Jurkat, Clone E6-1 (cell line): ENCODE measurements around the gene UBE2I.

Experiments used
- DNase-seq: peaks from one replicate; pipeline ENCODE4 v3.0.0-alpha.2; 2011; ENCODE audit warnings: low read depth, low spot score
- H3K4me3 ChIP-seq: 2 replicates; pipeline ENCODE4 v1.5.1; 2011; ENCODE audit warnings: mild to moderate bottlenecking, low read length, control low read depth, moderate library complexity

UBE2I gene

GRCh38 chr16:1309888-1310831, 724 bp downstream of the UBE2I start:
- H3K4me3 ChIP-seq, result peak overlapping the region; percentile 99
- no peak for DNase-seq

- H3K4me3 ChIP-seq, result peak overlapping the region; percentile 99
- DNase-seq, result peak; percentile 26
Measured at GRCh38 chr16:1310832-1311200, 1.4 kb downstream of the UBE2I start.

- peak overlapping the region; percentile 99 for H3K4me3 ChIP-seq
Measured at GRCh38 chr16:1311212-1311737, 1.8 kb downstream of the UBE2I start.

GRCh38 chr16:1311738-1312466, 2.5 kb downstream of the UBE2I start:
- no peak for DNase-seq
- peak overlapping the region; percentile 99 for H3K4me3 ChIP-seq

More at GRCh38 chr16:1311212-1311737, 1.8 kb downstream of the UBE2I start:
- DNase-seq, result no peak

- no peak for DNase-seq
- H3K4me3 ChIP-seq, result no peak overlapping the region; the same call in 1 of the 2 replicates
Measured at GRCh38 chr16:1312467-1312816, 3.0 kb downstream of the UBE2I start.

- no peak for DNase-seq
- no peak overlapping the region for H3K4me3 ChIP-seq
Measured at GRCh38 chr16:1312903-1313302, 3.5 kb downstream of the UBE2I start.

- no peak for DNase-seq
- H3K4me3 ChIP-seq, result no peak overlapping the region
Measured at GRCh38 chr16:1313721-1314369, 4.4 kb downstream of the UBE2I start.

GRCh38 chr16:1314399-1315068, 5.1 kb downstream of the UBE2I start:
- H3K4me3 ChIP-seq, result no peak overlapping the region
- no peak for DNase-seq

GRCh38 chr16:1315081-1316032, 5.9 kb downstream of the UBE2I start:
- DNase-seq, result no peak
- no peak overlapping the region for H3K4me3 ChIP-seq

GRCh38 chr16:1316033-1316405, 6.6 kb downstream of the UBE2I start:
- no peak overlapping the region for H3K4me3 ChIP-seq
- no peak for DNase-seq

GRCh38 chr16:1317479-1318267, 8.2 kb downstream of the UBE2I start:
- H3K4me3 ChIP-seq, result no peak overlapping the region

GRCh38 chr16:1318268-1318545, 8.8 kb downstream of the UBE2I start:
- DNase-seq, result no peak
- no peak overlapping the region for H3K4me3 ChIP-seq

More at GRCh38 chr16:1317479-1318267, 8.2 kb downstream of the UBE2I start:
- no peak for DNase-seq

- H3K4me3 ChIP-seq, result no peak overlapping the region
- DNase-seq, result no peak
Measured at GRCh38 chr16:1319041-1319440, 9.6 kb downstream of the UBE2I start.

- DNase-seq, result no peak
- no peak overlapping the region for H3K4me3 ChIP-seq
Measured at GRCh38 chr16:1320097-1320496, 10.7 kb downstream of the UBE2I start.

GRCh38 chr16:1320658-1321240, 11.3 kb downstream of the UBE2I start:
- H3K4me3 ChIP-seq, result no peak overlapping the region
- DNase-seq, result no peak

- DNase-seq, result no peak
Measured at GRCh38 chr16:1322407-1322806, 13.0 kb downstream of the UBE2I start.

More at GRCh38 chr16:1322407-1322806, 13.0 kb downstream of the UBE2I start:
- H3K4me3 ChIP-seq, result no peak overlapping the region
